Endothelial cell of umbilical vein (primary cell): ENCODE data around the gene DGLUCY. TPM values are rescaled to one million over a fixed set of nuclear protein-coding genes. Genes with fewer than 3 reads are reported as not detected.

ENCODE experiments used
- BruUV-seq: library from RNA; stranded (reverse); fragments of 400-500 nt; replicated peaks from 2 replicates; lab custom pipeline; 2021; lab: Mats Ljungman, UMichigan
- CTCF ChIA-PET: fragments of 300-600, 350-600 bp; sonication (Branson Sonifier 250); formaldehyde crosslinking; loops from one replicate; lab custom pipeline; 2021; ENCODE audit warnings: antibody characterized with exemption, inconsistent platforms; lab: Charles Lee
- POLR2A ChIA-PET: fragments of 300-600, 350-600 bp; sonication (Branson Sonifier 250); formaldehyde crosslinking; loops from one replicate; lab custom pipeline; 2021; ENCODE audit warnings: antibody characterized with exemption, inconsistent platforms; lab: Charles Lee
- DNase-seq: peaks from one replicate; pipeline ENCODE4 v3.0.0-alpha.2; 2011; ENCODE audit warnings: low read depth, low spot score
- FAIRE-seq: peaks from 2 replicates; lab custom pipeline; 2011; peaks lifted over from hg19 to GRCh38; lab: Jason Lieb, UNC
- H2AFZ ChIP-seq: 2 replicates; pipeline ENCODE4 v1.6.0; 2012; ENCODE audit warnings: low read depth, low read length, control low read depth, inconsistent platforms
- H3K27ac ChIP-seq: 2 replicates; pipeline ENCODE4 v1.5.1; 2011; ENCODE audit warnings: low read depth, mild to moderate bottlenecking, control low read depth, low read length, moderate library complexity; ENCODE audit not compliant: insufficient read depth
- H3K27me3 ChIP-seq, 2 experiments: 2 replicates each; pipeline versions ENCODE4 v1.6.0 to v1.6.1; 2011; ENCODE audit warnings: low read length in 2 of 2, mixed read lengths in 1 of 2; ENCODE audit not compliant: control insufficient read depth in 2 of 2, insufficient read depth in 2 of 2
- H3K36me3 ChIP-seq, 2 experiments: 2 replicates in 1 of 2; 3 replicates in 1 of 2; pipeline ENCODE4 v1.5.1; 2011; ENCODE audit warnings: low read length in 2 of 2, mild to moderate bottlenecking in 1 of 2, moderate library complexity in 1 of 2; ENCODE audit not compliant: control insufficient read depth in 2 of 2, insufficient read depth in 2 of 2; ENCODE audit errors: extremely low read depth in 1 of 2
- H3K4me1 ChIP-seq: 3 replicates; pipeline ENCODE4 v1.5.1; 2011; ENCODE audit warnings: mild to moderate bottlenecking, low read length; ENCODE audit not compliant: control insufficient read depth, insufficient read depth; ENCODE audit errors: extremely low read depth
- H3K4me2 ChIP-seq: 2 replicates; pipeline ENCODE4 v1.6.1; 2011; ENCODE audit warnings: low read length, control low read depth, mixed read lengths; ENCODE audit not compliant: insufficient read depth
- H3K4me3 ChIP-seq, 3 experiments: fragments of 200-600 bp in 1 of 3; sonication (generic), shearing (Covaris generic) in 1 of 3; replicated peaks in 1 of 3; 2 replicates each; pipeline ENCODE4 v1.5.1; 2011 to 2016; ENCODE audit warnings: control low read depth in 3 of 3, low read length in 3 of 3, mild to moderate bottlenecking in 2 of 3, inconsistent platforms in 1 of 3, low read depth in 1 of 3, moderate library complexity in 1 of 3; ENCODE audit not compliant: insufficient read depth in 1 of 3
- H3K79me2 ChIP-seq: 2 replicates; pipeline ENCODE4 v1.6.0; 2012; ENCODE audit warnings: low read length, inconsistent platforms; ENCODE audit not compliant: control insufficient read depth, insufficient read depth
- H3K9ac ChIP-seq: replicated peaks from 2 replicates; pipeline ENCODE3; 2011; ENCODE audit warnings: low read length, control low read depth; ENCODE audit not compliant: insufficient read depth; ENCODE audit errors: extremely low read depth
- H3K9me1 ChIP-seq: replicated peaks from 3 replicates; pipeline ENCODE4 v1.6.0; 2011; ENCODE audit warnings: mild to moderate bottlenecking, low read length; ENCODE audit not compliant: control insufficient read depth, insufficient read depth; ENCODE audit errors: extremely low read depth
- H3K9me3 ChIP-seq: replicated peaks from 2 replicates; pipeline ENCODE4 v1.5.1; 2012; ENCODE audit warnings: low read length, inconsistent platforms; ENCODE audit not compliant: control insufficient read depth, insufficient read depth
- H4K20me1 ChIP-seq: replicated peaks from 2 replicates; pipeline ENCODE3; 2011; ENCODE audit warnings: mild to moderate bottlenecking, low read length; ENCODE audit not compliant: control insufficient read depth, insufficient read depth; ENCODE audit errors: extremely low read depth
- CTCF ChIP-seq, 2 donors: IDR thresholded peaks; 1 replicate in 1 of 2; 2 replicates in 1 of 2; pipeline ENCODE4 v1.5.1; 2011; ENCODE audit warnings: low read length in 2 of 2, mild to moderate bottlenecking in 2 of 2, moderate library complexity in 2 of 2, control low read depth in 1 of 2, inconsistent platforms in 1 of 2, low read depth in 1 of 2; ENCODE audit not compliant: insufficient read depth in 1 of 2; ENCODE audit errors: extremely low read depth in 1 of 2
- EZH2 ChIP-seq: IDR thresholded peaks from 2 replicates; pipeline ENCODE4 v1.6.1; 2012; ENCODE audit warnings: borderline replicate concordance, low read depth, mild to moderate bottlenecking, moderate library complexity, low read length, inconsistent platforms; ENCODE audit not compliant: severe bottlenecking
- FOS ChIP-seq: IDR thresholded peaks from 2 replicates; pipeline ENCODE4 v1.6.1; 2011; ENCODE audit warnings: mild to moderate bottlenecking, low read length, moderate library complexity, borderline replicate concordance; ENCODE audit not compliant: insufficient read depth
- GATA2 ChIP-seq: IDR thresholded peaks from 2 replicates; pipeline ENCODE4 v1.7.0; 2011; ENCODE audit warnings: low read depth, mild to moderate bottlenecking, moderate library complexity, mixed read lengths, low read length; ENCODE audit not compliant: insufficient read length, insufficient read depth
- JUN ChIP-seq: IDR thresholded peaks from 2 replicates; pipeline ENCODE4 v1.6.1; 2011; ENCODE audit warnings: borderline replicate concordance, low read depth; ENCODE audit not compliant: insufficient read length, insufficient read depth
- MAX ChIP-seq: IDR thresholded peaks from 2 replicates; pipeline ENCODE4 v1.6.1; 2011; ENCODE audit not compliant: insufficient read depth, insufficient read length
- MYC ChIP-seq: IDR thresholded peaks from one replicate; pipeline ENCODE4 v1.6.1; 2011; ENCODE audit warnings: mild to moderate bottlenecking, low read depth, low read length
- POLR2A ChIP-seq: IDR thresholded peaks from 2 replicates; pipeline ENCODE4 v1.6.1; 2012; ENCODE audit warnings: low read depth, mild to moderate bottlenecking, control low read depth, low read length
- POLR2AphosphoS5 ChIP-seq: IDR thresholded peaks from 2 replicates; pipeline ENCODE4 v1.6.1; 2012; ENCODE audit warnings: low read depth, mild to moderate bottlenecking, control low read depth, low read length, moderate library complexity; ENCODE audit not compliant: insufficient read depth
- dilution Hi-C: fragments of 300-500 bp; cut with MboI; formaldehyde crosslinking; loops from one replicate; pipeline ENCODE4 v1.15.0; 2019; ENCODE audit warnings: low sequenced_read_pairs; ENCODE audit not compliant: extremely low pct_ligation_motif_present
- intact Hi-C: fragments of 100-400 bp; cut with micrococcal nuclease; formaldehyde crosslinking; loops from one replicate; pipeline ENCODE4 v1.10.0; 2022
- polyA plus RNA-seq, 4 experiments: library from polyadenylated mRNA; depleted of rRNA in 3 of 4; stranded (reverse) in 3 of 4; unstranded in 1 of 4; fragments of >200 nt; gene quantifications; 2 replicates each; pipeline versions ENCODE4 v1.2.1 to v1.2.3, GENCODE V29; 2011 to 2012; ENCODE audit warnings: missing spikeins in 1 of 4
- total RNA-seq: library from RNA; stranded (reverse); gene quantifications from 2 replicates; pipeline ENCODE4 v1.2.3, GENCODE V29; 2021

Gene DGLUCY
- total and polyA plus RNA-seq, 2 donors (not counting 3 experiments of a cell fraction or from before 2014, with no cell fraction given): 40.9 to 65.6 TPM

- no peaks in the 10 kb centered on the region for H4K20me1 ChIP-seq
- no peak overlapping the region for H3K4me3 ChIP-seq
- H3K4me1 ChIP-seq: peaks cover 7% of the 10 kb centered on the region
- FAIRE-seq: peak; percentile 15
- H3K79me2 ChIP-seq: no peaks in the 10 kb centered on the region
- TF ChIP-seq EZH2 (no peak), FOS (no peak), POLR2A (no peak), CTCF (IDR thresholded peaks at IDR 0.05; ENCODE audit: extremely low read depth in 1 of 2, insufficient read depth in 1 of 2, low read depth in 1 of 2, low read length in 2 of 2) (no peak), POLR2AphosphoS5 (no peak), MAX (no peak), GATA2 (no peak), MYC (no peak), JUN (no peak)
- H3K9me1 ChIP-seq: no peaks in the 10 kb centered on the region
- no peaks in the 10 kb centered on the region for H3K36me3 ChIP-seq
- no peaks in the 10 kb centered on the region for H3K27me3 ChIP-seq
- no peak overlapping the region for H3K9ac ChIP-seq
- CTCF ChIA-PET: interaction anchor here (1.1 to 3.7 kb wide), 6 partner anchors 12 to 80 kb away, joined by 3 to 16 read pairs (median 4); no protein-coding TSS in a partner anchor
- no peak for DNase-seq
- no peak overlapping the region for H3K4me2 ChIP-seq
- H3K27ac ChIP-seq: no peak overlapping the region
- intact Hi-C loops (no loop called here), dilution Hi-C loops (no loop called here)
- H3K9me3 ChIP-seq: no peaks in the 10 kb centered on the region
- BruUV-seq: no TSS peak
- POLR2A ChIA-PET: interaction anchor here (0.6 kb wide), 3 partner anchors 9 to 108 kb away, joined by 3 to 8 read pairs (median 7); no protein-coding TSS in a partner anchor
- H2AFZ ChIP-seq: no peak overlapping the region
These were observed 143.6 kb downstream of the DGLUCY start for GRCh38 chr14:91257328-91258010.
